SK-N-MC (cell line): ENCODE data around the gene CDH23.

Source experiments
- DNase-seq: peaks from one replicate; pipeline ENCODE4 v3.0.0-alpha.2; 2011; ENCODE audit warnings: low read depth, low spot score
- H3K27ac ChIP-seq: fragments of 200-600 bp; sonication (generic); 2 replicates; pipeline ENCODE4 v1.5.1; 2016; ENCODE audit warnings: mixed run types
- H3K36me3 ChIP-seq: fragments of 200-600 bp; sonication (generic); 2 replicates; pipeline ENCODE4 v1.6.1; 2017; ENCODE audit warnings: antibody characterized with exemption, low read length, mixed read lengths; ENCODE audit not compliant: insufficient read depth
- H3K4me3 ChIP-seq: fragments of 200-600 bp; sonication (generic); 2 replicates; pipeline ENCODE4 v1.5.1; 2016
- H3K9ac ChIP-seq: fragments of 200-600 bp; sonication (generic); 2 replicates; pipeline ENCODE4 v1.8.0; 2017; ENCODE audit warnings: mixed run types, mixed read lengths; ENCODE audit not compliant: insufficient read length
- H3K9me3 ChIP-seq: fragments of 200-600 bp; sonication (generic); 2 replicates; pipeline ENCODE4 v1.6.1; 2017; ENCODE audit warnings: low read depth, mild to moderate bottlenecking, antibody characterized with exemption, low read length, moderate library complexity, mixed read lengths
- EZH2 ChIP-seq: fragments of 200-600 bp; sonication (generic); IDR thresholded peaks from one replicate; pipeline ENCODE4 v1.6.1; 2017; ENCODE audit warnings: antibody characterized with exemption
- FOXP2 ChIP-seq: optimal IDR thresholded peaks from 2 replicates; pipeline ENCODE3; 2011; ENCODE audit warnings: mild to moderate bottlenecking, moderate library complexity; ENCODE audit not compliant: insufficient read depth; ENCODE audit errors: extremely low read length, control extremely low read depth
- POLR2AphosphoS5 ChIP-seq: IDR thresholded peaks from 2 replicates; pipeline ENCODE4 v1.6.1; 2012; ENCODE audit warnings: mild to moderate bottlenecking, low read depth, low read length, borderline replicate concordance

Gene CDH23

GRCh38 chr10:71842422-71842821, 445.7 kb downstream of the CDH23 start:
- TF ChIP-seq POLR2AphosphoS5 (no peak), FOXP2 (no peak), EZH2 (no peak)
- Histone ChIP-seq H3K9ac (no peak overlapping the region), H3K9me3 (no peaks in the 10 kb centered on the region), H3K36me3 (no peaks in the 10 kb centered on the region; the same call in 1 of the 2 replicates), H3K4me3 (no peak overlapping the region), H3K27ac (no peak overlapping the region)
- no peak for DNase-seq

- Histone ChIP-seq H3K9me3 (no peaks in the 10 kb centered on the region), H3K9ac (no peak overlapping the region), H3K27ac (no peak overlapping the region), H3K36me3 (no peaks in the 10 kb centered on the region), H3K4me3 (no peak overlapping the region)
- TF ChIP-seq FOXP2 (no peak), EZH2 (no peak), POLR2AphosphoS5 (no peak)
- DNase-seq: no peak
Observed at GRCh38 chr10:71842856-71843686, 446.4 kb downstream of the CDH23 start.

GRCh38 chr10:71844084-71844483, 447.4 kb downstream of the CDH23 start:
- no peak overlapping the region for H3K4me3 ChIP-seq
- DNase-seq: no peak
- no peaks in the 10 kb centered on the region for H3K36me3 ChIP-seq
- no peak for TF ChIP-seq EZH2
- TF ChIP-seq FOXP2: no peak
- TF ChIP-seq POLR2AphosphoS5: no peak
- H3K9ac ChIP-seq: no peak overlapping the region
- H3K27ac ChIP-seq: no peak overlapping the region
- no peaks in the 10 kb centered on the region for H3K9me3 ChIP-seq

- H3K9me3 ChIP-seq: no peaks in the 10 kb centered on the region
- H3K36me3 ChIP-seq: no peaks in the 10 kb centered on the region
- no peak overlapping the region for H3K4me3 ChIP-seq
- DNase-seq: no peak
- H3K9ac ChIP-seq: no peak overlapping the region
- H3K27ac ChIP-seq: no peak overlapping the region
- TF ChIP-seq POLR2AphosphoS5 (no peak), EZH2 (no peak), FOXP2 (no peak)
Observed at GRCh38 chr10:71844695-71845094, 448.0 kb downstream of the CDH23 start.

- no peak for DNase-seq
- no peak for TF ChIP-seq FOXP2
- TF ChIP-seq EZH2: no peak
- TF ChIP-seq POLR2AphosphoS5: no peak
- H3K4me3 ChIP-seq: no peak overlapping the region
- no peaks in the 10 kb centered on the region for H3K9me3 ChIP-seq
- H3K27ac ChIP-seq: 0 out of 2 replicates have a peak overlapping the region, but pooled peaks have one; percentile 9
- no peak overlapping the region for H3K9ac ChIP-seq
- no peaks in the 10 kb centered on the region for H3K36me3 ChIP-seq
Observed at GRCh38 chr10:71845410-71846405, 449.0 kb downstream of the CDH23 start.

GRCh38 chr10:71846816-71847215, 450.1 kb downstream of the CDH23 start:
- H3K27ac ChIP-seq: no peak overlapping the region
- TF ChIP-seq FOXP2: no peak
- no peak for TF ChIP-seq EZH2
- no peak for TF ChIP-seq POLR2AphosphoS5

GRCh38 chr10:71847418-71847817, 450.7 kb downstream of the CDH23 start:
- no peak overlapping the region for H3K27ac ChIP-seq
- no peaks in the 10 kb centered on the region for H3K36me3 ChIP-seq
- TF ChIP-seq POLR2AphosphoS5 (no peak), FOXP2 (no peak), EZH2 (no peak)
- DNase-seq: no peak
- no peak overlapping the region for H3K4me3 ChIP-seq
- H3K9ac ChIP-seq: no peak overlapping the region
- H3K9me3 ChIP-seq: no peaks in the 10 kb centered on the region

More at GRCh38 chr10:71846816-71847215, 450.1 kb downstream of the CDH23 start:
- no peak for DNase-seq
- Histone ChIP-seq H3K36me3 (no peaks in the 10 kb centered on the region), H3K4me3 (no peak overlapping the region), H3K9me3 (no peaks in the 10 kb centered on the region), H3K9ac (no peak overlapping the region)

- Histone ChIP-seq H3K9ac (no peak overlapping the region), H3K9me3 (no peaks in the 10 kb centered on the region), H3K4me3 (no peak overlapping the region), H3K27ac (no peak overlapping the region), H3K36me3 (no peaks in the 10 kb centered on the region)
- no peak for DNase-seq
- TF ChIP-seq FOXP2 (no peak), EZH2 (no peak), POLR2AphosphoS5 (no peak)
Observed at GRCh38 chr10:71848325-71849275, 451.9 kb downstream of the CDH23 start.
